Right kidney (tissue), 1 donor: ENCODE results near the gene SEC16A.
"Not testable (repeated sequence)": the region's sequence is repeated elsewhere in the genome, so short reads cannot be mapped to it uniquely, and the experiment has no call there.

Source experiments
- DNase-seq: peaks from one replicate; pipeline ENCODE4 v3.0.0-alpha.2; 2016

The SEC16A gene

DNA sequence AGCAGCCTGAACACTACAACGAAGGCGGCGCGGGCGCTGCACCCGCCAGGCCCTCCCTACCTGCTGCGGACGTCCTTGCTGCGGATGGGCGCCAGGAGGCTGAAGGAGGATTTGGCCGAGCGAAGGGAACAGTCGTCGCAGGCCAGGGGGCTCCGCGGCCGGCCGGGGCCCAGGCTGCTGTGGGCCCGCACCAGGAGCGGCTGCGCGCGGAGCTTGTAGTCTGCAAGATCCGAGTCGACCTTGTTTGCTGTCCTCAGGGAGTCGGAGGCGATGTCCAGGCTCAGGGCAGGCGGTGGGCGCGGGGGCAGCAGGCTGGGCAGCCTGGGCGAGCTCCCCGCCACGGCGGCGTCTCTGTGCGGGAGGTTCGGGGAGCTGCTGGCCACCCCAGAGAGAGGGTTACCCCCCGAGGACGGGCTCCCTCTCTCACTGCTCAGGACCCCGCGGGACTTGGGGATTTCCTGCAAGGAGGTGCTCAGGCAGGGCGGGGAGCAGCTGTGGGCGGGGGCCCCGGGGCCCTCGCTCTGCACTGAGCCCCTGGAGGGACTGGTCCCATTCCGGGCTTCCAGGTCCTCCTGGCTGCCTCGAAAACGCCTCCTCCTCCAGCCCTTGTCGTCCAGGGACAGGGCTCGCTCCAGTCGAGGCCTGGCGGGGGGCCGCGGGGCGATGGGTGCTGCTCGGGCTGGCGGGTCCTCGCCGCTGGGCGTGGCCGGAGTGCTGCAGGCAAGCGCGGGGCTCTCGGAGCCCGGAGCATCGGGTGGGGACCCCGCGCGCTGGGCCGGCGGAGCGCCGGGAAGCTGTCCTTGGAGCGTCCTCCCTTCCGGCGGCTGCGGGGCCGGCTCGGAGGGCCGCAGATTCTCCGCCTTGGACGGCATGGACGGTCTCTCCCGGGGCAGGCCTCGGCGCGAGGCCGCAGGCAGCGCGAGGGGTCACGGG is 44.0 kb downstream of the SEC16A start:
- peak; percentile 74 for DNase-seq

DNA sequence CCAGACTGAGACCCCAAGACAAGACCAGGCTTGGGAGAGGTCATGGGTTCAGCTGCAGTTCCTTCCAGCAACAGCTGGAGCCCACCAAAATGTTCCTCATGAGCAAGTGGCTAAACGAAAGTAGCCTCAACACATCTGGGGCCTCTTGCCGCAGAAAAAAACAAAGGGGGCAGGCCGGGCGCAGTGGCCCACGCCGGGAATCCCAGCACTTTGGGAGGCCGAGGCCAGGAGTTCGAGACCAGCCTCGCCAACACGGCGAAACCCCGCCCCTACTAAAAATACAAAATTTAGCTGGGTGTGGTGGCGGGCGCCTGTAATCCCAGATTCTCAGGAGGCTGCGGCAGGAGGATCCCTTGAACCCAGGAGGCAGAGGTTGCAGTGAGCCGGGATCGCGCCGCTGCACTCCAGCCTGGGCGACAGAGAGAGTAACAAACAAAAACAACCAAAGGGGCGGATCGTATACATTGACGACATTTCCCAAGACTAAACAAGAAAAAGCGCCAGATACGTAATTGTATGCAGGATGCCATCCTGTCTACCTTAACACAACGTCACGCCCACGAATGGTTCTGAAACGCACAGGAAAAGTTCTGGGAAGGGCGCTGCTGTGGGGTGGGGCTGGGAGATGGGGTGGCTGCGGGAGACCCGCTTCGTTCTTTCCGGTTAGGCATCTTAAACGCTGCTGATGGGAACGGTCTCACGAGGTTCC is 44.8 kb downstream of the SEC16A start:
- DNase-seq: no peak

DNA sequence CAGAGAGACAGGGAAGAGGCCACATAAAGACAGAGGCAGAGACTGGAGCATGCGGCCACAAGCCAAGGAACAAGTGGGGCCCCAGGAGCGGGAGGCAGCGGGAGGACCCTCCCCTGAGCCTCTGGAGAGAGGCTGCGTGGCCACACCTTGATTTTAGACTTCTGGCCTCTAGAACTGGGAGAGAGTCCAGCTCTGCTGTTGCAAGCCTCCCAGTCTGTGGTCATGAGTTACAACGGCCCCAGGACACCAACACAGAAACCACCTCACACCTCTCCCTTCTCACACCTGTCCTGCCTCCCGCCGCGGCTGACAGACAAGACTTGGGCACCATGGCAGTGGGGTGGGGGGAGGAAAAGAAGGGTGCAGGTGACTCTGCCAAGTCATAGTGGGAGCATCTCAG is 45.4 kb downstream of the SEC16A start:
- no peak for DNase-seq

DNA sequence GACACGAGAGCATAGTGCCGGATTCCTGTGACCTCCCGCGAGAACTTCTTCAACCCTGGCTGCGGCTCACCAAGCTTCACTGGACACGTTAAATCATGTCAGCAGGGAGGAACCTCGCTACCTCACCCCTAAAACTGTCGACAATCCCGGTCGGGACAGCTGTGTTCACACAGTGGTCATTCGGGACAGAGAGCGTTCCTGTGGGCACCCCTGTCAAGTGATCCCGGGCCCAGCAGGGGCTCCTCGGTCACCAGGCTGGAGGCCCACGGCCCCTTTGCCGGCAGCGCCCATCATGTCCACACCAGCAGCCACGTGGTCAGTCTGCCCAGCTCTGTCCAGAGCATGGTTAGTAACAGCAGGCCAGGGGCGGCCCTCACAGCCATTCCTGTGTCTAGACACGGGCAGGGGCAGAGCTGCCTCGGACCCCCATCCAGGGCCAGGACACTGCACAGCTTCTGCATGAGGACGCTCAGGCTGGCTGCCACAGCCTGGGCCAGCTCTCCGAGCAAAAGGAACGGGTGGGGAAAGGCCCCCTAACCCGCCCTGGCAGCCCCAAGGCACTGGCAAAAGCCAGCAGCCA is 46.7 kb downstream of the SEC16A start:
- no peak for DNase-seq

DNA sequence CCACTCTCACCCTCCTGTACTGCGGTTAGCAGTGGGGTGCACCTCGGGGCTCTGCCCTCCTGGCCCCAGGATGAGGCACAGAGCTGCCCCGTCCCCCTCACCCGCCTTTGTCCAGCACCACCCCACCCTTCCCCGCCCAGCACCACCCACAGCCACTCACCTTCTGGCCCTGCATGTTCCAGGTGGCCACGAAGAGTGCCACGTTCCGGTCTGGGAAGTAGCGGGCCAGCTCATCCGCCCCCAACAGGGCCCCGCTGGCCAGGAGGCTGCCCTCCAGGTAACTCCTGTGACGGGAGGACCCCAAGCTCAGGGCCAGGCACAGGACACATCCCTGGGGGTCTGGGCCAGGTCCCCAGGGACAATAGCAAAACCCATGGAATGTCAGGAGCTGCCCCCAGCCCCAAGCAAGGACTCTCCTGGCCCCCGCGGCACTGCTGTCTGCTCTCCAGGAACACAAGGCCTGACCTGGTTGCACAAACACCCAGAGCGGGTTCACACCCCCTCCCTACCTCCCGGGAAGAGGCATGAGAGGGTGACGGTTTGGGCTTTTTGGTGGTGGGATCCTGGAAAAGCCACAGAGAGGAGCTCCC is 48.2 kb downstream of the SEC16A start:
- no peak for DNase-seq

DNA sequence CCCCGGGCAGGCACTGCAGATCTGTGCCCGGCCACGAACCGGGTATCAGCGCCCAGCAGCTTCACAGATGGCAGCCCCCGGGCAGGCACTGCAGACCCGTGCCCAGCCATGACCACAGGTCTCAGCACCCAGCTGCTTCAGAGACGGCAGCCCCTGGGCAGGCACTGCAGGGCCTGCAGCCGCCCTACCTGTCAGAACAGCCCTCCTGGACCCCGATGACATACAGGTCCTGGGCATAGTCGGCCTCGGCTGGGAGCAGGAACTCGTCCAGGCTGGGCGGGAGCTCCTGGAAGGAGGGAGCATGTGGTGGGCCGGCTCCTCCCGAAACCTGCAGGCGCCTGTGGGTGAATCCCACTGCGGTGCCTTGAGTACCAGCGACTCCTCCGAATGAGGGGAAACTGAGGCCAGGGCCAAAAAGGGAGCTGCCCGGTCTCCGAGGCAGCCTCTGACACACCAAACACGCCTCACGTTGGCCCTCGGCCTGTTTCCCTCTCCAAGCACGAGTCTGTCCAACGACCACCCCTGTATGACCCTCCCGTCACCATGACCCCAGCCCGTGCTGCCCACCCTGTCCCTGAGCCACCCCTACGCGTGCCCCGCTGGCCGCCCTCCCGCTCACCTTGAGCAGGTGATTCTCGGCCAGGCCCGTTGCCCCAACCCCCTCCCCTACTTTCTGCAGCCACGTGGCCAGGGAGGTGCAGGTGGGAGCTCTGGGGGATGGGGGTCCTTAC is 48.8 kb downstream of the SEC16A start:
- DNase-seq: no peak

DNA sequence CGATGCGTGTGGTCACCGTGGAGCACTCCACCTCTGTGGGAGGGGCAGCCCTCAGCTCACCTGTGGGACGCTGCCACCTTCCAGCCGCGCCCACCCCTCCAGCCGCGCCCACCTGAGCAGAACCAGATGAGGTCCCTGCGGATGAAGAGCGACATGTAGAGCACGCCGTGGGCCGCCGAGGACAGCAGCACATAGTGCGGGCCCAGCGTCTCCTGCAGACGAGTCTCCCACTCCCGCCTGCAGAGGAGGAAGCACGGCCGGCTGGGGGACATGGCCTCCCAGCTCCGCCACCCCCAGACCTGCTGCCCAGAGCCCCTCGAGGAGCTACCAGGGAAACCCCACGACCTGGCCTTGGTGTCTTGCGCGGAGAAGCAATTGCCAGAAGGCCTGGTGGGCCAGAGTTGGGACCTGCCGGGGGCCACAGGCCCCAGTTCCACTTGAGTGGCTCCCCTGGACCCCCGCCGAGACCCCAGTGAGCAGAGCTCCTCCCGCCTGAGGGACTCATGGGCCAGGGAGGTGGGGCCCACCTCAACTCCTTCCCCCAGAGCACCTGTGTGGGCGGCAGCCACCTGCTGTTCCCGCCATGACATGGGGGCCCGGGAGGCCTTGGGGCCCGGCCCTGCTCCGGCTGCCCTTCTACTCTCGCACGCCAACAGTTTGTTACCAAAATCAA is 49.7 kb downstream of the SEC16A start:
- no peak for DNase-seq

DNA sequence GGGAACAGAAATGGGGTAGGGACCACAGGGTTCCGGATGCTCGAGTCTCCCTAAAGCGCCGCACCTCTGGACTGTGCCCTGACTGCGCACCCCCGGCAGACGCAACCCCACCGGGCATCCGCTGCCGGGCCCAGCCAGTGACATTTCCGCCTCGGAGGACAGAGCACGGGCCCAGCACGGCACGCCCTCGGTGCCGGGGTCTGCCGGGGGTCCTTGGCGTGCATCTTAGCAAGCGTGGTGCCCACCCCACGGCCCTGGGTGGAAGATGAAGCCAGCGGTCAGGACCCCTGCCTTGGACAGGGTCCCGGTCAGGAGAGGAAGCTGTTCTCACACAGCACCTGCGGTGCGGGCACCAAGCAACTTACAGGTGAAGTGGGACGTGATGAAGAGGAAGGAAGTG is 50.2 kb downstream of the SEC16A start:
- no peak for DNase-seq

DNA sequence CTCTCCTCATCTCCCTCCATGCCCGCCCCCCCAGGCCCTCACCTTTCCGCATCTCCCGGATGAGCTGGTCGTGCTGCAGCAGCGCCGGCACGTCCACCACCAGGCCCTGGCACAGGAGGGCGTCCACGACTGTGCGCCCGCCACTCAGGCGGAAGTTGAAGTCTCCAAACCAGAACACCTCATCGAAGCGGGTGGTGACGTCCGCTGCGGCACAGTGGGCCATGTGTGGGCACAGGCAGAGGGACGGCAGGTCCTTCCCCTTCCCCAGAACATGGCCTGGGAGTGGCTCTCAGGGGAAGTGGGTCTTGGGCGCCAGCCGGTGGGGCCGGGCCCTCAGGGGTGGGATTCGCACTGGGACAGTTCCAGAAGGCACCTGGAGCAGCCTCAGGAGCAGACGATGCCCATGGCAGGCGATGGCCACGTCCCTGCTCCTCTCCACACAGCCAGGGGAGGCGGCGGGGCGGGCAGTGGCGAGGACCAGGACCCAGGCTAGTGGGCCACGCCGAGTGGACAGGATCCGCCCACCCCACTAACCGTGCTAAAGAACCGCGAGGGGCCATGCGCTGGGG is 51.0 kb downstream of the SEC16A start:
- DNase-seq: no peak

DNA sequence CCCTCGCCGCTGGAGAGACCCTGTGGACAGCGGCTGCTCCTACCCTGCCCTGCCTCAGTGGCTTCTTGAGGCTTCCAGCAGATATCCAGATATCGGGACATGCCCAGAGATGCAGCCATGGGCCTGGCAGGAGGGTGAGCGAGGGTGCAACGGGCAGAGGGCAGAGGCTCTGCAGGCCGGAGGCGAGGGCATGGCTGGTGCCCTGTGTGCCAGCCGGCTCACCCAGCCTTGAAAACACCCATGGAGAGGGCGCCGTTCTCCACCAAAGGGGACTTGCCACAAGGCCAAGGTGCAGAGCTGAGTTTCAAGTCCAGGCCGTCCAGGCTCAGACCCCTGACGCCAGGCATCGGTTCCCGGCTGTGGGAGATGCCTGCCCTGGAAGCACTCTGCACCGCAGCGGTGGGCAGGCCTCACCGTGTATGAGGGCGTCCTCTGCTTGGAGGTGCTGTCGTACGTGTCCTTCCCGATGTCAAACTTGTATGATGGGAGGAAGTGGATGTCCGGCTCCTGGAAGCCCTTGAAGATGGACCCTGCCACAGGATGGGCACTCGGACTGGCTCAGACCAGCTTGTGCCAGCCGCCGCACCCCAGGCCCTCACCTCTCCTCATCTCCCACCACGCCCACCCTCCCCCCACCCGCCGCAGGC is 52.1 kb downstream of the SEC16A start:
- no peak for DNase-seq

DNA sequence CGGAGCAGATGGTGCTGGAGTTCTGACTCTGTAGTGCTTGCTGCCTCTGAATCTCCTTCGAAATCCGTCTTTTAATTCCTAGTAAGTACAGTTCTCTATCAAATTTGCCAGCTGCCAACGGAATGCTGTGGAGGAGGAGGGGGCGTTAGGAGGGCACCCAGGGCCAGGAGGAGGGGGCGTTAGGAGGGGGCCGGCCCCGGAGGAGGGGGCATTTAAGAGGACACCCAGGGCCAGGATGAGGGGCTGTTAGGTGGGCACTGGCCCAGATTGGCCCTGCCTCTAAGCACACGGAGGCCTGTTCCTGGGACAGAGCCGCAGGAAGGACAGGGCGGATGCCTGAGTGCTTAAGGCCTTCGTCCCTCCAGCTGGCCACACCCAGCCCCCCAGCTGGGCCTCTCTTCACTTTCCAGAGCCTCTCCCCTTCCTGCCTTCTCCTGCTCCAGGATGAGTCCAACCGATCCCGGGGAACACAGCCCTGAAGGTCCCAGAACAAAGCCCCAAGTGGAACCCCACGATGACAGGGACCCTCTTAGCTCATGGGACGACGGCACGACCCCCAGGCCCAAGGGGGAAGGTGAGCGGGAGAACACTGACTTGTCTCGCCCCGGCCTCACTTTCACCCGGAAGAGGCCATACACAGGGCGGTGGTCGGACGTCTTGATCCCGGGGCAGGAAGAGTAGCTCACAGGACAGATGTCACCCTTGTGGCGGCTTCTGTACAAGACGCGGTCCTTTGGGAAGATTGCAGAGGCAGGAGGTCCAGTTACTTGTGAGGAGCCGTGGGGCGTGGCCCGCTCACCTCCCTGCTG is 53.0 kb downstream of the SEC16A start:
- DNase-seq: no peak

DNA sequence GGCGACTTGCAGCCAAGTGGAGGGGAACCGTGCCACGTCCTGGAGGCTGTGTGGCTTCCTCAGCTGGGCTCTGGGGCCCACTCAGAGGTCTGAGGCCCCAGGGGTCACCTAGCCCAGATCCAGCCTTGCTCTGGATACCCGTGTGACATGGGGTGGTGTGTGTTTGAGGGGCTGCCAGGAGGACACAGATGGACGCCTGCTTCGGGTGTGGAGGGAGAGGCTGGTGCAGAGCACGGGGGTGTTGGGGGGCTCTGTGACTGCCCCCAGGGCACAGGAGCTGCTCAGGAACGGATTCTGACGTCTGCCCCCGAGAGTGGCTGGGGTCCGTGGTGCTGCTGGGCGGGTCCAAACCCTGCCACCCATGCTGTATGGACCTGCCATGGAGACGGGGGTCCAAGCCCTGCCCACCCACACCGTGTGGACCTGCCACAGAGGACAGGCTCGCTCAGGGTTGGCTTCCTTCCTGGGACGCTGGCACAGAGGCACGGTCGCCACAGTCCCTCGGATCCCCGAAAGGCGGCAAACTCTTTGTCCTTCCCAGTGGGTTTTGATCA is 53.7 kb downstream of the SEC16A start:
- no peak for DNase-seq

DNA sequence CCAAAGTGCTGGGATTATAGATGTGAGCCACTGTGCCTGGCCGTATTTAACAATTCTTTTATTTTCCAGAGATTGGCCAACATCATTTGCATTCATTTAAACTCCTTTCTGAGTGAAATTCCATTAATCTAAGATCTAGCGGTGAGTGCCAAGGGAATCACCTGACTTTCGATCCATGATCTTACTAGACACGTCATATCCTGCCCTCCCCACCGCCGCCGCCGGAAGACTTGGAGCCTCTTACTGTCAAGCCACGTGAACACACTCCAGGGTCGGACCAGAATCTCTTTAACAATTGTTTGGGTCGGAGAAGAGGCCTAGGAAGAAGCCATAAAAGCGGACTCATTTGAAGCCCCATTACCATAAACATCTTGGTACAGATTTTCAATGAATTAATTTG is 56.1 kb downstream of the SEC16A start:
- no peak for DNase-seq

DNA sequence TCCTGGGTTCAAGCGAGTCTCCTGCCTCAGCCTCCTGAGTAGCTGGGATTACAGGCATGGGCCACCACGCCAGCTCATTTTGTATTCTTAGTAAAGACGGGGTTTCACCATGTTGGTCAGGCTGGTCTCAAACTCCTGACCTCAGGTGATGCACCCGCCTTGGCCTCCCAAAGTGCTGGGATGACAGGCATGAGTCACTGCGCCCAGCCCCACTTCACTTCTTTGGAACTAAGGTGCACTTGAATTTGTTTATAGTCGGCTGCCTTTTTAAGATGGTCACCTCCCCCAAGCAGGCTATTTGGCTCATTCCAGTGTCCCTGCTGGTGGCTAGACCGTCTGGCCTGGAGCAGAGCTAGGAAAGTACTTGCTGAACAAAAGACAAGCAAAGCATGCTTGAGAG is 57.5 kb downstream of the SEC16A start:
- DNase-seq: not testable (repeated sequence)

DNA sequence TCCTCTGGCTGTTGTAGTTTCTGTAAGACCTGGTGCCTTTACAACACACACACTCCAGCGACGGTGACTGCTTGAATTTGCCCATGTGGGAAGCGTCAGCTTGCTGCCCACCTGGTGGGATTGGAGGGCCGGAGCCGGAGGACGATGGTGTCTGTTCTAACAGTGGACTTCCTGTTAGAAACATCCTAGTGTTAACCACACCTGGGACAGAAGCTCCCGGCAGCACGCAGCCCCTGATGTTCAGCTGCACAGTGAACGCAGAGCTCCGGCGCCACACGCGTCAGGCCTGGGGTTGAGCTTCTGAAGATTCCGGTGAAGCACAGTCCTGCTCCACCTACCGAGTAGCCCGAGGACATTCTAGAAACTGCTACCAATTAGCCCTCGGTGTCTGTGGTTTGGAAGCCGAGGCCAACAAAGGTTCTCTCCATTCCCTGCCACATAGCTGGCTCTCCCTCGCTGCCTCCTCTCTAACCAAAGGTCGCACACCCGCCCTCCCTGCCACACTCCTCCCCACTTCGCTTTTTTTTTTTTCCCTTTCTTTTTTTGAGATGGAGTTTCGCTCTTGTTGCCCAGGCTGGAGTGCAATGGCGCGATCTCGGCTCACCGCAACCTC is 58.0 kb downstream of the SEC16A start:
- no peak for DNase-seq

DNA sequence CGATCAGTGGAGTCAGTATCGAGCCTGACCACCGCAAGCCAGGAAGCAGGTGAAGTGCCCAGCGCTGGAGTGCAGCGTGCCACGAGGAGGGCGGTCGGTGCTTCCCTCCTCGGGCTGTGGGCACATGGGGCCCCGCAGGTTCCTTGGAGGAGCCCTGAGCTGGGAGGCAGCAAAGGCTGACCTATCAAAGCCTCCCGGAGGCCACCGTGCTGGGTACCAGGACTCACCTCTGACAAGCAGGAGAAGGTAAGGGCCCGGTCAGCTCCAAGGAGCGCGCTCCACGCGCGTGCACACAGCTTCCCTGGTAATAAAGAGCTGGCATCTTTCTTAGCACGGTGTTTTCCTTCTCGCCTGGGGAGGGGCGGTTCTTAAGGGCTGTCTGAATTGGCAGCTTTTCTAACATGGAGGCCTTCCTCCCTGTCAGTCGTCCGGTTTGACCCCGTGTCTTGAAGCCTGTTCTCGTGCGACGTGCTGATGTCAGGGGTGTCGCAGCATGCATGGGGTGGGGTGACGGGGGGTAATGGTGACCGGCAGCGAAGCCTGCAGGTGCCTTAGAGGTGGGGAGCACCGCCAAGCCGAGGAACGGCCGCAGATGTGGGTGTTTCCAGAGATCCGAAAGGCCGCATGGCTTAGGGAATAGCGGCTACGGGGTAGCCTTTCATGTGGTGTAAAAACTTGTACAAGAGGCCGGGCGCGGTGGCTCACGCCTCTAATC is 59.3 kb downstream of the SEC16A start:
- no peak for DNase-seq

DNA sequence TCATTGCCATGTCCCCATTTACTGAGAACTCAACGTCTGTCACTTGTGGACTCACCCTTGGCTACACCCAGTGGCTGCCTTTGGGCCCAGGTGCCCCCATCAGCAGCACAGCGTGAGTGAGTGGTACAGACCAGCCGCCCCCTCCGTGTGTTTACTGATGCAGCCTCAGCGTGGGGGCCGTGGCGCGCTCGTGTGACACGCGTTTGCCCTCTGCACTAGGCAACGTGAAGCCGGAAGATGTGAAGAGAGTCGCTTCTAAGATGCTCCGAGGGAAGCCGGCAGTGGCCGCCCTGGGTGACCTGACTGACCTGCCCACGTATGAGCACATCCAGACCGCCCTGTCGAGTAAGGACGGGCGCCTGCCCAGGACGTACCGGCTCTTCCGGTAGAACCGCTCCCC is 60.0 kb downstream of the SEC16A start:
- DNase-seq: no peak

DNA sequence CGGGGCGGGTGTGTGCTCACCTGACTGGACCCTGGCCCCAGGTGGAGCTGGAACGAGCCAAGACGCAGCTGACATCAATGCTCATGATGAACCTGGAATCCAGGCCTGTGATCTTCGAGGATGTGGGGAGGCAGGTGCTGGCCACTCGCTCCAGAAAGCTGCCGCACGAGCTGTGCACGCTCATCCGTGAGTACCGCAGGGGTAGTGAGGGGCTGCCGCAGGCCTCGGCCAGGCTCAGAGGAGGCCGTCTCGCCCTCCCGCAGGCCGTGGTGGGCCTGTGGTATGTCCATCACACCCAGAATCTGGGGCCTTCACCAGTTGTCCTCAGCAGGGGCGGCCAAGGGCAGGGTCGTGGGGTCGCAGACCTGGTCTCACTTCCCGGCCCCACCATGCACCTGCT is 61.0 kb downstream of the SEC16A start:
- DNase-seq: no peak

DNA sequence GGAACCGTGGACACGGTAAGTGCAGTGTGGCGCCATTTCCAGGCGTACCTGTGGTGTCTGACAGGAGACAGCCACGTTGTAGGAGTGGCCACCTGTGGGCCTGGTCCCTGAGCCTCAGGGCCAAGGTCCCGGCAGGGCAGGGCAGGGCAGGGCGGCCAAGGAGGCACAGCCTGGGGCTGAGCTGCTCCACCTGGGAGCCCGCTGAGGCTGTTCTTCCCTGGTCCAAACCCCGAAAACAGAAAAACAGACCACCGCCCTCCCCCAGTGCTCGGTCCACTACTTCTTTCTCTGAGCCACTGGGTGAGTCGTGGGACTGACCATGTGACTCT is 63.8 kb downstream of the SEC16A start:
- no peak for DNase-seq
